Measurements from ENCODE around the gene PLXND1.

DNA sequence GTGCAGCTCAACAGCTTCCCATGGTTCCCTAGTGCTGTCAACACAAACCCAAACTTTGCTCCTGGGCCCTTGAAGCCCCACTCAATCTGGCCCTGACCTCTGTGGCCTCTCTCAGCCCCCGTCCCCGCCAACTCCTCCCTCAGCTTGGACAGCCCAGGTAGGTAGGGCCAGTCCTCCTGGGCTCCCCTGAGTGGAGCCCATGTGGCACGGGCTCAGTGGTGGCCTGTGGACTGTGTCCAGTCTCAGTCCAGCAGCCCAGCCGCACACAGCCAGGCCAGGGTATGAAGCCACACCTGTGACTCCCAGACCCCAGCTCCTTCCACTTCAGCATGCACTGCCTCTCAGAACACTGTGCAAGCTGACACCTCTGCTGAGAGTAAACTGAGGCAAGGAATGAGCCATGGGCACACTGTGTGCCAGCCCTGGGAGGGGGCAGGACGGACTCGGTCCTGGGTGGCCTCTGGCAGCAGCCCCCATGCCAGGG lies 11.5 kb downstream of the PLXND1 start:
- TF ChIP-seq CTCF (IDR thresholded peaks at IDR 0.05) (no peak), POLR2A (IDR thresholded peaks at IDR 0.05) (no peak)
